ENCODE data around the gene SLIT1.

The SLIT1 gene

GRCh38 chr10:96992721-96993120, 193.0 kb downstream of the SLIT1 start:
- no peaks in the 10 kb centered on the region for H3K9me3 ChIP-seq (ENCODE audit: control insufficient read depth, low read length)
- no peak for DNase-seq
- H3K27me3 ChIP-seq (replicated peaks; ENCODE audit: control insufficient read depth, insufficient read depth, low read length, poor library complexity, severe bottlenecking): no peaks in the 10 kb centered on the region
- H3K4me3 ChIP-seq (ENCODE audit: insufficient read depth, low read depth, low read length, poor library complexity, severe bottlenecking): no peak overlapping the region
- H3K36me3 ChIP-seq (ENCODE audit: control insufficient read depth, insufficient read depth, low read length): no peaks in the 10 kb centered on the region
- no peak overlapping the region for H3K27ac ChIP-seq (ENCODE audit: insufficient read depth, low read length, poor library complexity, severe bottlenecking)
- H3K4me1 ChIP-seq (ENCODE audit: control insufficient read depth, insufficient read depth, low read length, poor library complexity, severe bottlenecking): no peaks in the 10 kb centered on the region

GRCh38 chr10:96991313-96991841, 194.4 kb downstream of the SLIT1 start:
- no peaks in the 10 kb centered on the region for H3K4me1 ChIP-seq (ENCODE audit: control insufficient read depth, insufficient read depth, low read length, poor library complexity, severe bottlenecking)
- H3K9me3 ChIP-seq (ENCODE audit: control insufficient read depth, low read length): no peaks in the 10 kb centered on the region
- no peaks in the 10 kb centered on the region for H3K36me3 ChIP-seq (ENCODE audit: control insufficient read depth, insufficient read depth, low read length)
- no peak for DNase-seq
- H3K4me3 ChIP-seq (ENCODE audit: insufficient read depth, low read depth, low read length, poor library complexity, severe bottlenecking): no peak overlapping the region
- H3K27ac ChIP-seq (ENCODE audit: insufficient read depth, low read length, poor library complexity, severe bottlenecking): no peak overlapping the region
- no peaks in the 10 kb centered on the region for H3K27me3 ChIP-seq (replicated peaks; ENCODE audit: control insufficient read depth, insufficient read depth, low read length, poor library complexity, severe bottlenecking)

- Histone ChIP-seq H3K4me3 (ENCODE audit: insufficient read depth, low read depth, low read length, poor library complexity, severe bottlenecking) (no peak overlapping the region), H3K9me3 (ENCODE audit: control insufficient read depth, low read length) (no peaks in the 10 kb centered on the region), H3K36me3 (ENCODE audit: control insufficient read depth, insufficient read depth, low read length) (no peaks in the 10 kb centered on the region), H3K27ac (ENCODE audit: insufficient read depth, low read length, poor library complexity, severe bottlenecking) (no peak overlapping the region), H3K27me3 (replicated peaks; ENCODE audit: control insufficient read depth, insufficient read depth, low read length, poor library complexity, severe bottlenecking) (no peaks in the 10 kb centered on the region), H3K4me1 (ENCODE audit: control insufficient read depth, insufficient read depth, low read length, poor library complexity, severe bottlenecking) (no peaks in the 10 kb centered on the region)
- DNase-seq: no peak
Observed at GRCh38 chr10:96988426-96988825, 197.3 kb downstream of the SLIT1 start.

DNA sequence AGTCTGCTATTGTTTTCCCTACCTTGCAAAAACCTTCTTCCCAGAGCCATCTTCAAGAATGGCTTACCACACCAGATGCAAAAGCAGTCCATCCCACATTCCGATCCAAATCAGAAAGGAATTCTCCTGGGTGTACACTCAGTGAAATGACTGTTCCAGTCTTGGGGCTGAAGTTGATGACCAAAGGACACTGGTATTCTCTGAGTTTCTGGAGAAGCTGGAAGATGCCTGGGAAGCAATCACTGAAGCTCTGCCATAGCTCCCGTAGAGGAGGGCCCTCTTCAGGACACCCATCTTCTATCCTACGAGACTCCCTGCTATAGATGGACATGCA, 197.9 kb downstream of the SLIT1 start:
- no peaks in the 10 kb centered on the region for H3K36me3 ChIP-seq (ENCODE audit: control insufficient read depth, insufficient read depth, low read length)
- H3K27ac ChIP-seq (ENCODE audit: insufficient read depth, low read length, poor library complexity, severe bottlenecking): no peak overlapping the region
- H3K27me3 ChIP-seq (replicated peaks; ENCODE audit: control insufficient read depth, insufficient read depth, low read length, poor library complexity, severe bottlenecking): no peaks in the 10 kb centered on the region
- H3K9me3 ChIP-seq (ENCODE audit: control insufficient read depth, low read length): no peaks in the 10 kb centered on the region
- no peak for DNase-seq
- H3K4me1 ChIP-seq (ENCODE audit: control insufficient read depth, insufficient read depth, low read length, poor library complexity, severe bottlenecking): no peaks in the 10 kb centered on the region
- H3K4me3 ChIP-seq (ENCODE audit: insufficient read depth, low read depth, low read length, poor library complexity, severe bottlenecking): no peak overlapping the region

- no peaks in the 10 kb centered on the region for H3K4me1 ChIP-seq (ENCODE audit: control insufficient read depth, insufficient read depth, low read length, poor library complexity, severe bottlenecking)
- no peaks in the 10 kb centered on the region for H3K9me3 ChIP-seq (ENCODE audit: control insufficient read depth, low read length)
- H3K4me3 ChIP-seq (ENCODE audit: insufficient read depth, low read depth, low read length, poor library complexity, severe bottlenecking): no peak overlapping the region
- H3K27me3 ChIP-seq (replicated peaks; ENCODE audit: control insufficient read depth, insufficient read depth, low read length, poor library complexity, severe bottlenecking): no peaks in the 10 kb centered on the region
- H3K36me3 ChIP-seq (ENCODE audit: control insufficient read depth, insufficient read depth, low read length): no peaks in the 10 kb centered on the region
- no peak for DNase-seq
- H3K27ac ChIP-seq (ENCODE audit: insufficient read depth, low read length, poor library complexity, severe bottlenecking): no peak overlapping the region
Observed at GRCh38 chr10:96987141-96987841, 198.5 kb downstream of the SLIT1 start.

DNA sequence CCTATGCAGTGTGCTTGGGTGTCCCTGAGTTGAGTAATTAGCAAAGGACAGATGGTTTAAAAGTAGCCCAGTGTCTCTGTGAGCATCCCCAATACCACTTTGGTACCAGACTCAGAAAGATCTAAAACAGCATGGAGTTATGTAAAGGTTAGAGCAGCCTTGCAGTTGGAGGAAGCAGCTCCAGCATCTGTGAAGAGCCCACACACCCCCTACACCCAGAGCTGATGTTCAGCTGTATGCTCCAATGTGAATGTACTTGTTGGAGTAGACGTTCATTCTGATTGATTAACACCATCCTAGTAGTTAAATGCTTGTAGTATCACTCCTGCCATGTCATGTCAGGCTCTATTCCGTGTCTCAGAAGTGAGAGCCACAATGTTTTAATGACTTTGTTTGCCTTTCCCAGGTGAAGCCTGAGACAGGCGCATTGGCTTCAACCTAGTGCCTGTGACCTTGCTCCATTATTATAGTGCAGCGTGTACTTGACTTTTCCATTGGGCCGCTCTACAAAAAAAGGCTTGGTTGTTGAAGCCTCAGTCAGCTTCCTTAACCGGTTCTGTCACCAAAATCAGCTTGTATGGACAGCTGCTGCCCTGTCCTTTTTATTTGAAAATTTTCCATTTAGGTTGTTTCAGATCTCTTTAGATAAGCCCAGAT, 199.4 kb downstream of the SLIT1 start:
- no peak for DNase-seq
- no peak overlapping the region for H3K27ac ChIP-seq (ENCODE audit: insufficient read depth, low read length, poor library complexity, severe bottlenecking)
- H3K4me3 ChIP-seq (ENCODE audit: insufficient read depth, low read depth, low read length, poor library complexity, severe bottlenecking): no peak overlapping the region

GRCh38 chr10:96984541-96985131, 201.1 kb downstream of the SLIT1 start:
- no peak for DNase-seq
- Histone ChIP-seq H3K27me3 (replicated peaks; ENCODE audit: control insufficient read depth, insufficient read depth, low read length, poor library complexity, severe bottlenecking) (no peaks in the 10 kb centered on the region), H3K4me1 (ENCODE audit: control insufficient read depth, insufficient read depth, low read length, poor library complexity, severe bottlenecking) (no peaks in the 10 kb centered on the region), H3K4me3 (ENCODE audit: insufficient read depth, low read depth, low read length, poor library complexity, severe bottlenecking) (no peak overlapping the region), H3K27ac (ENCODE audit: insufficient read depth, low read length, poor library complexity, severe bottlenecking) (no peak overlapping the region), H3K9me3 (ENCODE audit: control insufficient read depth, low read length) (no peaks in the 10 kb centered on the region), H3K36me3 (ENCODE audit: control insufficient read depth, insufficient read depth, low read length) (peaks cover 12% of the 10 kb centered on the region)

More for the DNA sequence above, 199.4 kb downstream of the SLIT1 start:
- H3K4me1 ChIP-seq (ENCODE audit: control insufficient read depth, insufficient read depth, low read length, poor library complexity, severe bottlenecking): no peaks in the 10 kb centered on the region
- no peaks in the 10 kb centered on the region for H3K27me3 ChIP-seq (replicated peaks; ENCODE audit: control insufficient read depth, insufficient read depth, low read length, poor library complexity, severe bottlenecking)
- H3K36me3 ChIP-seq (ENCODE audit: control insufficient read depth, insufficient read depth, low read length): peaks cover 5% of the 10 kb centered on the region
- no peaks in the 10 kb centered on the region for H3K9me3 ChIP-seq (ENCODE audit: control insufficient read depth, low read length)

DNA sequence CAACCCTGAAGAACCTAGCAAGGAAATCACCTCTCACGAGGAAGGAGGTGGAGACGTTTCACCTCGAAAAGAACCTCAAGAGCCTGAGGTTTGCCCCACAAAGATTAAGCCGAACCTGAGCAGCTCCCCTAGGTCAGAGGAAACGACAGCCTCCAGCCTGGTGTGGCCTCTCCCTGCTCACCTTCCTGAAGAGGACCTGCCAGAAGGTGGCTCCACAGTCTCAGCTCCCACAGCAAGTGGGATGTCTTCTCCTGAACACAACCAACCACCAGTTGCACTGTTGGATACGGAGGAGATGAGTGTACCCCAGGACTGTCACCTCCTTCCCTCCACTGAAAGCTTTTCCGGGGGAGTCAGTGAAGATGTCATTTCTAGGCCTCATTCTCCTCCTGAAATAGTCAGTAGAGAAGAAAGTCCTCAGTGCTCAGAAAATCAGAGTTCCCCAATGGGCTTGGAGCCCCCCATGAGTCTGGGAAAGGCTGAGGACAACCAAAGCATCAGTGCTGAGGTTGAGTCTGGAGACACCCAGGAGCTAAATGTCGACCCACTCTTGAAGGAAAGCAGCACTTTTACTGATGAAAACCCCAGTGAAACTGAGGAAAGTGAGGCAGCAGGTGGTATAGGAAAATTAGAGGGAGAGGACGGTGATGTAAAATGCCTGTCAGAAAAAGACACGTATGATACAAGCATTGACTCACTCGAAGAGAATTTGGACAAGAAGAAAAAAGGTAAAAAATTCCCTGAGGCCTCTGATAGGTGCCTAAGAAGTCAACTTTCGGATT, 203.4 kb downstream of the SLIT1 start:
- no peak overlapping the region for H3K4me3 ChIP-seq (ENCODE audit: insufficient read depth, low read depth, low read length, poor library complexity, severe bottlenecking)
- H3K36me3 ChIP-seq (ENCODE audit: control insufficient read depth, insufficient read depth, low read length): peaks cover 12% of the 10 kb centered on the region
- no peak overlapping the region for H3K27ac ChIP-seq (ENCODE audit: insufficient read depth, low read length, poor library complexity, severe bottlenecking)
- no peaks in the 10 kb centered on the region for H3K27me3 ChIP-seq (replicated peaks; ENCODE audit: control insufficient read depth, insufficient read depth, low read length, poor library complexity, severe bottlenecking)
- DNase-seq: no peak
- H3K9me3 ChIP-seq (ENCODE audit: control insufficient read depth, low read length): no peaks in the 10 kb centered on the region
- no peaks in the 10 kb centered on the region for H3K4me1 ChIP-seq (ENCODE audit: control insufficient read depth, insufficient read depth, low read length, poor library complexity, severe bottlenecking)

DNA sequence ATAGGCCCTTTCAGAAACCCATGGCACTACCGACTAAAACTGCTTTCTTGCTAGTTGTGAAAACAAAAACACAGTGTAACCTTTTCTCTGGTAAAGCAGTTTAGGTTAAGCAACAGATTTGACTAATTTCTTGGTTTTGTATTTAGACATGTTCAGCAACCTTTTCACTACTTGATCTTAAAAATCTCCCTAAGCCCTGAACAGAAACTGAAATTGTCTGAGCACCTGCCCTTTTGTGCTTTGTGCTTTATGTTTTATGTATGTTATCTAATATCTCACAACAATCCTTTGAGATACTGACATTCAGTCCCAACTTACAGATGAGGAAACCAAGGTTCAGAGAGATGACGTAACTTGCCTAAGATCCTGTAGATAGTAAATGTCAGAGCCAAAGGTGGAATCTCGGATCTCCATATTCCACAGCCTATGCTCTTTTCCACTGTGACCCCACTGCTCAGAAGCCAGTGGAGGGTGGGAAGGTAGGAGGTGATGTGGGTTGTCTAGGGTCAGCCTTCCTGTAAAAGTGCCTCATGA, 207.1 kb downstream of the SLIT1 start:
- Histone ChIP-seq H3K36me3 (ENCODE audit: control insufficient read depth, insufficient read depth, low read length) (peaks cover 12% of the 10 kb centered on the region), H3K27me3 (replicated peaks; ENCODE audit: control insufficient read depth, insufficient read depth, low read length, poor library complexity, severe bottlenecking) (no peaks in the 10 kb centered on the region), H3K27ac (ENCODE audit: insufficient read depth, low read length, poor library complexity, severe bottlenecking) (no peak overlapping the region), H3K9me3 (ENCODE audit: control insufficient read depth, low read length) (no peaks in the 10 kb centered on the region), H3K4me1 (ENCODE audit: control insufficient read depth, insufficient read depth, low read length, poor library complexity, severe bottlenecking) (no peaks in the 10 kb centered on the region), H3K4me3 (ENCODE audit: insufficient read depth, low read depth, low read length, poor library complexity, severe bottlenecking) (no peak overlapping the region)
- no peak for DNase-seq

Data from effector memory CD4-positive, alpha-beta T cell (primary cell).